Measurements from ENCODE around the gene TRPM3.

DNA sequence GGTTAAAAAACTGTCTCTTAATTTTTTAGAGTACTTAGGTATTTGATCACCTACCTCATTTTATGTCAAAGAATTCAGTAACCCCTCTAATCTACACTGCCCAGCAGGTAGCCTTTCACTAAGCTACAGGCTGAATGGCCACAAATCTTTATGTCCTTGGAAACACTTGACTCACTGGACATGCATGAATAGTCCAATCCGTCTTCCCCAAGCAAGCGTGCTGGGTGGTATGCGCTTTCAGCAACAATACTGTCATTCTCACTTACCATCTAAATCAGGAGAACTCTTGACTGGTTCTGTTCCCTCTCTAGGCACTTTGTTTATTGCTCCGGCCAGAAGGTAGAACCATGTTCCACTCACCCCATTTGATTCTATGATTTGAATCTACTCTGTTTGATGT, 73.1 kb downstream of the TRPM3 start:
- TF ChIP-seq, protein P1, sequence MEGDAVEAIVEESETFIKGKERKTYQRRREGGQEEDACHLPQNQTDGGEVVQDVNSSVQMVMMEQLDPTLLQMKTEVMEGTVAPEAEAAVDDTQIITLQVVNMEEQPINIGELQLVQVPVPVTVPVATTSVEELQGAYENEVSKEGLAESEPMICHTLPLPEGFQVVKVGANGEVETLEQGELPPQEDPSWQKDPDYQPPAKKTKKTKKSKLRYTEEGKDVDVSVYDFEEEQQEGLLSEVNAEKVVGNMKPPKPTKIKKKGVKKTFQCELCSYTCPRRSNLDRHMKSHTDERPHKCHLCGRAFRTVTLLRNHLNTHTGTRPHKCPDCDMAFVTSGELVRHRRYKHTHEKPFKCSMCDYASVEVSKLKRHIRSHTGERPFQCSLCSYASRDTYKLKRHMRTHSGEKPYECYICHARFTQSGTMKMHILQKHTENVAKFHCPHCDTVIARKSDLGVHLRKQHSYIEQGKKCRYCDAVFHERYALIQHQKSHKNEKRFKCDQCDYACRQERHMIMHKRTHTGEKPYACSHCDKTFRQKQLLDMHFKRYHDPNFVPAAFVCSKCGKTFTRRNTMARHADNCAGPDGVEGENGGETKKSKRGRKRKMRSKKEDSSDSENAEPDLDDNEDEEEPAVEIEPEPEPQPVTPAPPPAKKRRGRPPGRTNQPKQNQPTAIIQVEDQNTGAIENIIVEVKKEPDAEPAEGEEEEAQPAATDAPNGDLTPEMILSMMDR (IDR thresholded peaks at IDR 0.05 in 8 of 11, conservative IDR thresholded peaks at IDR 0.05 in 3 of 11) = no peak
- TF ChIP-seq POLR2A (IDR thresholded peaks at IDR 0.05) = no peak

All from spleen (tissue), 7 donors.